DOHH2 (cell line): ENCODE results near the gene VLDLR.
A peak's percentile ranks its signal among the peaks of the same experiment; 100 is the strongest.

Experiments
- H3F3A ChIP-seq: fragments of 200-600 bp; sonication (generic), shearing (Covaris generic); 2 replicates; pipeline ENCODE4 v1.6.0; 2016; ENCODE audit warnings: antibody characterized with exemption, mild to moderate bottlenecking; ENCODE audit not compliant: control insufficient read depth, insufficient read depth
- H3K27ac ChIP-seq: fragments of 200-600 bp; sonication (generic); 2 replicates; pipeline ENCODE4 v1.5.1; 2014; ENCODE audit warnings: low read depth, mild to moderate bottlenecking, low read length, moderate library complexity
- H3K27me3 ChIP-seq: fragments of 200-600 bp; sonication (generic); 2 replicates; pipeline ENCODE4 v1.6.1; 2014; ENCODE audit warnings: mild to moderate bottlenecking, low read length, mixed read lengths; ENCODE audit not compliant: control insufficient read depth
- H3K36me3 ChIP-seq: fragments of 200-600 bp; sonication (generic); 2 replicates; pipeline ENCODE4 v1.6.1; 2014; ENCODE audit warnings: mild to moderate bottlenecking, low read length, moderate library complexity, mixed read lengths; ENCODE audit not compliant: control insufficient read depth
- H3K4me1 ChIP-seq: fragments of 200-600 bp; sonication (generic); 2 replicates; pipeline ENCODE4 v1.6.1; 2014; ENCODE audit warnings: mild to moderate bottlenecking, low read length, mixed read lengths; ENCODE audit not compliant: control insufficient read depth
- H3K4me2 ChIP-seq: fragments of 200-600 bp; sonication (generic); 2 replicates; pipeline ENCODE4 v1.6.0; 2014; ENCODE audit warnings: mild to moderate bottlenecking, low read length, moderate library complexity
- H3K4me3 ChIP-seq: fragments of 200-600 bp; sonication (generic); 2 replicates; pipeline ENCODE4 v1.5.1; 2014; ENCODE audit warnings: mild to moderate bottlenecking, low read length, mixed read lengths
- H3K79me2 ChIP-seq: fragments of 200-600 bp; sonication (generic); 2 replicates; pipeline ENCODE4 v1.6.1; 2014; ENCODE audit warnings: mild to moderate bottlenecking, low read length, mixed read lengths; ENCODE audit not compliant: control insufficient read depth
- H3K9me2 ChIP-seq: fragments of 200-600 bp; sonication (generic); replicated peaks from 2 replicates; pipeline ENCODE4 v1.6.1; 2014; ENCODE audit warnings: mild to moderate bottlenecking, low read length, mixed read lengths; ENCODE audit not compliant: control insufficient read depth
- H3K9me3 ChIP-seq: fragments of 200-600 bp; sonication (generic); 2 replicates; pipeline ENCODE4 v1.6.1; 2014; ENCODE audit warnings: antibody characterized with exemption, low read length, mixed read lengths; ENCODE audit not compliant: control insufficient read depth, insufficient read depth
- H4K20me1 ChIP-seq: fragments of 200-600 bp; sonication (generic); 2 replicates; pipeline ENCODE4 v1.6.0; 2014; ENCODE audit warnings: low read depth, mild to moderate bottlenecking, antibody characterized with exemption, low read length, moderate library complexity; ENCODE audit not compliant: control insufficient read depth, insufficient read depth
- EZH2phosphoT487 ChIP-seq: fragments of 200-600 bp; sonication (generic); IDR thresholded peaks from 2 replicates; pipeline ENCODE4 v1.6.1; 2017; ENCODE audit warnings: borderline replicate concordance, mild to moderate bottlenecking, antibody characterized with exemption, low read length, moderate library complexity, mixed read lengths
- TF ChIP-seq, protein P1 (sequence below): fragments of 200-600 bp; sonication (generic); IDR thresholded peaks from one replicate; pipeline ENCODE4 v1.5.1; 2014; ENCODE audit warnings: antibody characterized with exemption, mild to moderate bottlenecking, low read depth, low read length; ENCODE audit not compliant: poor library complexity, severe bottlenecking

The VLDLR gene

DNA sequence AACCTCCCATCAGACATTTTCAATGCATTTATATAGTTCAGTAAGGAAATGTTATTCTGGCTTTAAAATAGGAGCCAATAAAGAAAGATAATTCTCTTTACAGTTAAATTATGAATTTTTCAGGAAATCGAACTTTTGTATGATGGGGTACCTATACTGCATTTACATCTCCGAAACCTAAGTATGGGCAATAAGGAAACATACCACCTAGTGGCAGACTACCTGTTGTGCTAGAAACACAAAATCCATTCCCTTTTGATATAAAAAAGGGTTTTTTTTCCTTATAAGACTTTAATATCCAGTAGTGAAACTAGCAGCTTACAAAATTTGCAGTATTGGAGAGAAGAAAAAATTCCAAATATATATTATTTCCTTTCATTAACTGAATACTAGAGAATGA lies 21.3 kb upstream of the VLDLR start:
- H3F3A ChIP-seq = no peaks in the 10 kb centered on the region
- no peak for TF ChIP-seq EZH2phosphoT487
- TF ChIP-seq, protein P1, sequence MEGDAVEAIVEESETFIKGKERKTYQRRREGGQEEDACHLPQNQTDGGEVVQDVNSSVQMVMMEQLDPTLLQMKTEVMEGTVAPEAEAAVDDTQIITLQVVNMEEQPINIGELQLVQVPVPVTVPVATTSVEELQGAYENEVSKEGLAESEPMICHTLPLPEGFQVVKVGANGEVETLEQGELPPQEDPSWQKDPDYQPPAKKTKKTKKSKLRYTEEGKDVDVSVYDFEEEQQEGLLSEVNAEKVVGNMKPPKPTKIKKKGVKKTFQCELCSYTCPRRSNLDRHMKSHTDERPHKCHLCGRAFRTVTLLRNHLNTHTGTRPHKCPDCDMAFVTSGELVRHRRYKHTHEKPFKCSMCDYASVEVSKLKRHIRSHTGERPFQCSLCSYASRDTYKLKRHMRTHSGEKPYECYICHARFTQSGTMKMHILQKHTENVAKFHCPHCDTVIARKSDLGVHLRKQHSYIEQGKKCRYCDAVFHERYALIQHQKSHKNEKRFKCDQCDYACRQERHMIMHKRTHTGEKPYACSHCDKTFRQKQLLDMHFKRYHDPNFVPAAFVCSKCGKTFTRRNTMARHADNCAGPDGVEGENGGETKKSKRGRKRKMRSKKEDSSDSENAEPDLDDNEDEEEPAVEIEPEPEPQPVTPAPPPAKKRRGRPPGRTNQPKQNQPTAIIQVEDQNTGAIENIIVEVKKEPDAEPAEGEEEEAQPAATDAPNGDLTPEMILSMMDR = peak; percentile 32
- no peak overlapping the region for H3K4me2 ChIP-seq
- H3K36me3 ChIP-seq = no peaks in the 10 kb centered on the region
- peaks cover 12% of the 10 kb centered on the region for H3K4me1 ChIP-seq
- H3K4me3 ChIP-seq = no peak overlapping the region
- H3K27ac ChIP-seq = no peak overlapping the region
- no peaks in the 10 kb centered on the region for H3K9me2 ChIP-seq
- no peaks in the 10 kb centered on the region for H4K20me1 ChIP-seq
- no peaks in the 10 kb centered on the region for H3K9me3 ChIP-seq
- H3K79me2 ChIP-seq = no peaks in the 10 kb centered on the region
- peaks cover 6% of the 10 kb centered on the region for H3K27me3 ChIP-seq

DNA sequence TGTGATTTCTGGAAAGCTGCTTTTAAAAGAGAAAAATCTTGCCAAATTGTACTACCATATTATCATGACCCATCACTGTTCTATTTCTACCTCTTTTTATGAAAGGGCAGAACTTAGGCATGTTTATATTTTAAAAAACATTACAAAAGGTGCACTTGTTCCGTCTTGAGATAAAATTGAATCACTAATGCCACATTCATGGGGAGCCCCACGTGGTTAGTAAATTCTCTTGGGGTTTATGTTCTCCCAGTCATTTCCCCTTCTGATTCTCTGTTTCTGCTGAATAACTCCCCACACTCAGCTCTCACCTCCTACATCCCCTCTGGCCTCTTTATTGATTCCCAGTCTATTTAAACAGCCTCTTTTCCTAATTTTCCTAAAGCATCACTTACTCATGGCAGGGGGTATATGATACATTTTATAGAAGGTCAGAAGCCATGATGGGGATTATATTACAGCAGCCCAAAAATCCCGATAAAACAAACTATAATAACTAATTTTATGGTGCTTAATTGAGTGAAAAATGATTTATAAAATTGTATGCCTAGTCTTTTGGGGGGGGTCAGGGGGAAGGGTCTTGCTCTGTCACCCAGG lies 19.7 kb upstream of the VLDLR start:
- no peak overlapping the region for H3K27ac ChIP-seq

DNA sequence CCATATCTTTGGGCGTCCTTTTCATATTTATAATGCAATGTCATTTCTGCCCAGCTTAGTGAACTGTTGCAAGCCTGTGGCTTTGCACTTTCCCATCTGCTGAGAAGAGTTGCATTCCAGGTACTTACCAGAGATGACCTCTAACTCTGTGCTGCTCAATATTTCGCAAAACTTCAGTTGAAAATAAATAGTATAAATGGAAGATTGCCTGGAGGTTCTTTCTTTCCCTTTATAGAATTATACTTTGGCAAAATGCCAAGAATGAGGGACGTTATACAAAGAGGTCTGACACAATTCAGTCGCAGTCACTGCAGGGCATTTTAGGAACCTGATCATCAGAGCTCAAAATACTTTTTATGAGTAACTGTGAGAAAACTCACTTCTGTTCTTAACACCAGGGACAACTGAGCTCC lies 18.9 kb upstream of the VLDLR start:
- Histone ChIP-seq H3F3A (no peaks in the 10 kb centered on the region), H3K36me3 (no peaks in the 10 kb centered on the region), H3K9me3 (no peaks in the 10 kb centered on the region), H3K4me1 (peaks cover 12% of the 10 kb centered on the region), H3K27me3 (peaks cover 6% of the 10 kb centered on the region), H4K20me1 (no peaks in the 10 kb centered on the region), H3K4me2 (peak overlapping the region; percentile 7; the same call in 1 of the 2 replicates), H3K27ac (no peak overlapping the region), H3K9me2 (no peaks in the 10 kb centered on the region), H3K79me2 (no peaks in the 10 kb centered on the region), H3K4me3 (no peak overlapping the region)
- TF ChIP-seq, protein P1 = no peak
- no peak for TF ChIP-seq EZH2phosphoT487

More for the DNA sequence above, 19.7 kb upstream of the VLDLR start:
- H3K79me2 ChIP-seq = no peaks in the 10 kb centered on the region
- peaks cover 12% of the 10 kb centered on the region for H3K4me1 ChIP-seq
- no peaks in the 10 kb centered on the region for H3K36me3 ChIP-seq
- no peaks in the 10 kb centered on the region for H3F3A ChIP-seq
- TF ChIP-seq, protein P1 = no peak
- TF ChIP-seq EZH2phosphoT487 = no peak
- no peak overlapping the region for H3K4me3 ChIP-seq
- no peaks in the 10 kb centered on the region for H3K9me2 ChIP-seq
- no peaks in the 10 kb centered on the region for H3K9me3 ChIP-seq
- no peak overlapping the region for H3K4me2 ChIP-seq
- H4K20me1 ChIP-seq = no peaks in the 10 kb centered on the region
- H3K27me3 ChIP-seq = peaks cover 6% of the 10 kb centered on the region
